HepG2 (cell line): ENCODE data around the gene BLVRA. TPM values are rescaled to one million over a fixed set of nuclear protein-coding genes. Genes with fewer than 3 reads are reported as not detected.

ENCODE experiments used
- ATF7 ChIP-seq, 2 experiments: fragments of 450-650 bp in 1 of 2; sonication (generic) in 1 of 2; formaldehyde crosslinking in 1 of 2; IDR thresholded peaks; 2 replicates each; pipeline versions ENCODE4 v1.4.0 to v1.6.1; 2016 to 2020; ENCODE audit warnings: antibody characterized with exemption in 1 of 2, mild to moderate bottlenecking in 1 of 2, missing genetic modification reagents in 1 of 2
- FOSL1 ChIP-seq: sonication (generic); formaldehyde crosslinking; IDR thresholded peaks from 2 replicates; pipeline ENCODE4 v1.9.0; 2021; ENCODE audit warnings: missing genetic modification reagents, borderline replicate concordance
- GATAD2A ChIP-seq: IDR thresholded peaks from 2 replicates; pipeline ENCODE4 v1.6.1; 2016
- MAFF ChIP-seq: IDR thresholded peaks from 2 replicates; pipeline ENCODE4 v1.6.1; 2011; ENCODE audit warnings: low read depth, low read length, improper control_type of control experiment
- SAP130 ChIP-seq: IDR thresholded peaks from 2 replicates; pipeline ENCODE4 v1.6.1; 2016; ENCODE audit warnings: low read depth
- SRSF1 ChIP-seq: fragments of 200-400 bp; formaldehyde crosslinking; optimal IDR thresholded peaks from 2 replicates; pipeline ENCODE3; 2017; ENCODE audit warnings: mild to moderate bottlenecking, low read depth, low read length, moderate library complexity
- YEATS4 ChIP-seq: sonication (generic); formaldehyde crosslinking; IDR thresholded peaks from 2 replicates; pipeline ENCODE4 v1.4.0; 2020; ENCODE audit warnings: missing genetic modification reagents, borderline replicate concordance
- ZNF138 ChIP-seq: sonication (generic); formaldehyde crosslinking; IDR thresholded peaks from 2 replicates; pipeline ENCODE4 v1.5.0; 2020; ENCODE audit warnings: mild to moderate bottlenecking, low read depth, missing genetic modification reagents
- ZNF562 ChIP-seq: sonication (generic); formaldehyde crosslinking; IDR thresholded peaks from 2 replicates; pipeline ENCODE4 v1.8.0; 2022; ENCODE audit warnings: missing genetic modification reagents, borderline replicate concordance
- polyA plus RNA-seq, 8 experiments: library from polyadenylated mRNA; depleted of rRNA in 3 of 8; stranded (reverse) in 7 of 8; unstranded in 1 of 8; fragments of >200 nt; fragmentation: Illumina TruSeq in 4 of 8; extraction: Trizol in 4 of 8; gene quantifications; 2 replicates each; pipeline versions ENCODE4 v1.2.1 to v1.2.3, GENCODE V29; 2011 to 2016; ENCODE audit warnings: low read depth in 4 of 8, missing spikeins in 1 of 8, mixed read lengths in 1 of 8; ENCODE audit not compliant: insufficient read depth in 1 of 8
- total RNA-seq, 5 experiments: library from RNA; depleted of rRNA; stranded (reverse); fragments of >200 nt; fragmentation: Illumina TruSeq; extraction: Trizol; gene quantifications; 2 replicates each; pipeline ENCODE4 v1.2.3, GENCODE V29; 2016; ENCODE audit warnings: low read depth in 1 of 5
- TF ChIP-seq, protein P1 (sequence below): sonication (generic); formaldehyde crosslinking; IDR thresholded peaks from 2 replicates; pipeline ENCODE4 v1.5.0; 2020; ENCODE audit warnings: missing genetic modification reagents
- TF ChIP-seq, protein P2 (sequence below): sonication (generic); formaldehyde crosslinking; IDR thresholded peaks from 2 replicates; pipeline ENCODE4 v1.8.0; 2022; ENCODE audit warnings: mild to moderate bottlenecking, missing genetic modification reagents
- TF ChIP-seq, protein P3 (sequence below): sonication (generic); formaldehyde crosslinking; IDR thresholded peaks from 2 replicates; pipeline ENCODE4 v1.5.0; 2020; ENCODE audit warnings: mild to moderate bottlenecking, missing genetic modification reagents
- TF ChIP-seq, protein P4 (sequence below): sonication (generic); formaldehyde crosslinking; IDR thresholded peaks from 2 replicates; pipeline ENCODE4 v1.8.1; 2023; ENCODE audit warnings: mild to moderate bottlenecking, missing genetic modification reagents, borderline replicate concordance
- TF ChIP-seq, protein P5 (sequence below): sonication (generic); formaldehyde crosslinking; conservative IDR thresholded peaks from 2 replicates; pipeline ENCODE4 v1.8.0; 2022; ENCODE audit warnings: low read depth, missing genetic modification reagents
- TF ChIP-seq, protein P6 (sequence below): IDR thresholded peaks from 2 replicates; pipeline ENCODE4 v1.6.1; 2018; ENCODE audit warnings: missing genetic modification reagents, mild to moderate bottlenecking, missing compliant biosample characterization
- TF ChIP-seq, protein P7 (sequence below): sonication (generic); formaldehyde crosslinking; IDR thresholded peaks from 2 replicates; pipeline ENCODE4 v1.9.0; 2021; ENCODE audit warnings: missing genetic modification reagents, mild to moderate bottlenecking, borderline replicate concordance
- TF ChIP-seq, protein P8 (sequence below): sonication (generic); formaldehyde crosslinking; IDR thresholded peaks from 2 replicates; pipeline ENCODE4 v1.4.0; 2020; ENCODE audit warnings: missing genetic modification reagents

Gene BLVRA
- total and polyA plus RNA-seq, 2 of the 13 experiments (the other 11 are each of a cell fraction or from before 2014, with no cell fraction given): 39.2 to 64.2 TPM

DNA sequence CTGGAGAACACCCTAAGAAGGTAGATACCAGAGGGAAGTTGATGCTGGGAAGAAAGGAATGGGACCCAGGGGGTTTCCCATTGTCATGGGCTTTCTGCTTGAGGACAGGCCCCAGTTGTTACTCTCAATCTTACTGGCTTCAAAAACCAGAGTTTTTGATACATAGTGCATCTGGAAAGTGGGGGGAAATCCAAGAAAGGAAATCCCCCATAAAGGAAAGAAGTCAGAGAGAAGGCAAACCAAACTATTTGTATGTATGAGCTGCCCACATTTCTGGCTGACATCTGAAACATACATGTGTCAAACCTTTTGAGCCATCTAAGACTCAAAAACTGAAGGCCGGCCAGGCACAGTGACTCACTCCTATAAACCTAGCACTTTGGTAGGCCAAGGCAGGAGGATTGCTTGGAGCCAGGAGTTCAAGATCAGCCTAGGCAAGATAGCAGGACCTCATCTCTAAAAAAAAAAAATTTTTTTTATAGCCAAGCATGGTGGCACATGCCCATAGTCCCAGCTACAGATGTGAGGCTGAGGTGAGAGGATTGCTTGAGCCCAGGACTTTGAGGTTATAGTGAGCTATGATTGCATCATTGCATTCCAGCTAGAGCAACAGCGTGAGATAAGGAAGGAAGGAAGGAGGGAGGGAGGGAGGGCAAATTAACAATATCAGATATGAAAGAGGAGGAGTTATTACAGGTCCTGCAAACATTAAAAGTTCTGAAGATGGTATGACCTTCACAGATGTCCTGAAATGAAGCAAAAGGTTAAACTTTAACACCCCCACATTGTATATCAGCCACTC lies 22.5 kb upstream of the BLVRA start (continued):
- TF ChIP-seq, protein P1, sequence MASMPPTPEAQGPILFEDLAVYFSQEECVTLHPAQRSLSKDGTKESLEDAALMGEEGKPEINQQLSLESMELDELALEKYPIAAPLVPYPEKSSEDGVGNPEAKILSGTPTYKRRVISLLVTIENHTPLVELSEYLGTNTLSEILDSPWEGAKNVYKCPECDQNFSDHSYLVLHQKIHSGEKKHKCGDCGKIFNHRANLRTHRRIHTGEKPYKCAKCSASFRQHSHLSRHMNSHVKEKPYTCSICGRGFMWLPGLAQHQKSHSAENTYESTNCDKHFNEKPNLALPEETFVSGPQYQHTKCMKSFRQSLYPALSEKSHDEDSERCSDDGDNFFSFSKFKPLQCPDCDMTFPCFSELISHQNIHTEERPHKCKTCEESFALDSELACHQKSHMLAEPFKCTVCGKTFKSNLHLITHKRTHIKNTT (CRISPR knock-in tag): no peak
- TF ChIP-seq ZNF562 (CRISPR knock-in tag): no peak
- TF ChIP-seq, protein P2, sequence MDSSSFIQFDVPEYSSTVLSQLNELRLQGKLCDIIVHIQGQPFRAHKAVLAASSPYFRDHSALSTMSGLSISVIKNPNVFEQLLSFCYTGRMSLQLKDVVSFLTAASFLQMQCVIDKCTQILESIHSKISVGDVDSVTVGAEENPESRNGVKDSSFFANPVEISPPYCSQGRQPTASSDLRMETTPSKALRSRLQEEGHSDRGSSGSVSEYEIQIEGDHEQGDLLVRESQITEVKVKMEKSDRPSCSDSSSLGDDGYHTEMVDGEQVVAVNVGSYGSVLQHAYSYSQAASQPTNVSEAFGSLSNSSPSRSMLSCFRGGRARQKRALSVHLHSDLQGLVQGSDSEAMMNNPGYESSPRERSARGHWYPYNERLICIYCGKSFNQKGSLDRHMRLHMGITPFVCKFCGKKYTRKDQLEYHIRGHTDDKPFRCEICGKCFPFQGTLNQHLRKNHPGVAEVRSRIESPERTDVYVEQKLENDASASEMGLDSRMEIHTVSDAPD (CRISPR knock-in tag): no peak
- TF ChIP-seq, protein P3, sequence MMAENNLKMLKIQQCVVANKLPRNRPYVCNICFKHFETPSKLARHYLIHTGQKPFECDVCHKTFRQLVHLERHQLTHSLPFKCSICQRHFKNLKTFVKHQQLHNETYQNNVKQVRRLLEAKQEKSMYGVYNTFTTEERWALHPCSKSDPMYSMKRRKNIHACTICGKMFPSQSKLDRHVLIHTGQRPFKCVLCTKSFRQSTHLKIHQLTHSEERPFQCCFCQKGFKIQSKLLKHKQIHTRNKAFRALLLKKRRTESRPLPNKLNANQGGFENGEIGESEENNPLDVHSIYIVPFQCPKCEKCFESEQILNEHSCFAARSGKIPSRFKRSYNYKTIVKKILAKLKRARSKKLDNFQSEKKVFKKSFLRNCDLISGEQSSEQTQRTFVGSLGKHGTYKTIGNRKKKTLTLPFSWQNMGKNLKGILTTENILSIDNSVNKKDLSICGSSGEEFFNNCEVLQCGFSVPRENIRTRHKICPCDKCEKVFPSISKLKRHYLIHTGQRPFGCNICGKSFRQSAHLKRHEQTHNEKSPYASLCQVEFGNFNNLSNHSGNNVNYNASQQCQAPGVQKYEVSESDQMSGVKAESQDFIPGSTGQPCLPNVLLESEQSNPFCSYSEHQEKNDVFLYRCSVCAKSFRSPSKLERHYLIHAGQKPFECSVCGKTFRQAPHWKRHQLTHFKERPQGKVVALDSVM: peak; percentile 59; the same call in 1 of the 2 replicates
- peak; percentile 31; the same call in 1 of the 2 replicates for TF ChIP-seq GATAD2A
- no peak for TF ChIP-seq FOSL1 (CRISPR knock-in tag)
- TF ChIP-seq, protein P4, sequence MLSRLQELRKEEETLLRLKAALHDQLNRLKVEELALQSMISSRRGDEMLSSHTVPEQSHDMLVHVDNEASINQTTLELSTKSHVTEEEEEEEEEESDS (CRISPR knock-in tag): no peak
- TF ChIP-seq SRSF1: no peak
- TF ChIP-seq, protein P5, sequence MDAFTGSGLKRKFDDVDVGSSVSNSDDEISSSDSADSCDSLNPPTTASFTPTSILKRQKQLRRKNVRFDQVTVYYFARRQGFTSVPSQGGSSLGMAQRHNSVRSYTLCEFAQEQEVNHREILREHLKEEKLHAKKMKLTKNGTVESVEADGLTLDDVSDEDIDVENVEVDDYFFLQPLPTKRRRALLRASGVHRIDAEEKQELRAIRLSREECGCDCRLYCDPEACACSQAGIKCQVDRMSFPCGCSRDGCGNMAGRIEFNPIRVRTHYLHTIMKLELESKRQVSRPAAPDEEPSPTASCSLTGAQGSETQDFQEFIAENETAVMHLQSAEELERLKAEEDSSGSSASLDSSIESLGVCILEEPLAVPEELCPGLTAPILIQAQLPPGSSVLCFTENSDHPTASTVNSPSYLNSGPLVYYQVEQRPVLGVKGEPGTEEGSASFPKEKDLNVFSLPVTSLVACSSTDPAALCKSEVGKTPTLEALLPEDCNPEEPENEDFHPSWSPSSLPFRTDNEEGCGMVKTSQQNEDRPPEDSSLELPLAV: no peak
- TF ChIP-seq, protein P6, sequence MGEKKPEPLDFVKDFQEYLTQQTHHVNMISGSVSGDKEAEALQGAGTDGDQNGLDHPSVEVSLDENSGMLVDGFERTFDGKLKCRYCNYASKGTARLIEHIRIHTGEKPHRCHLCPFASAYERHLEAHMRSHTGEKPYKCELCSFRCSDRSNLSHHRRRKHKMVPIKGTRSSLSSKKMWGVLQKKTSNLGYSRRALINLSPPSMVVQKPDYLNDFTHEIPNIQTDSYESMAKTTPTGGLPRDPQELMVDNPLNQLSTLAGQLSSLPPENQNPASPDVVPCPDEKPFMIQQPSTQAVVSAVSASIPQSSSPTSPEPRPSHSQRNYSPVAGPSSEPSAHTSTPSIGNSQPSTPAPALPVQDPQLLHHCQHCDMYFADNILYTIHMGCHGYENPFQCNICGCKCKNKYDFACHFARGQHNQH (CRISPR knock-in tag): peak; percentile 26; the same call in 1 of the 2 replicates
- TF ChIP-seq ATF7 (IDR thresholded peaks at IDR 0.05): peak; percentile 43; the same call in 1 of the 2 replicates
- no peak for TF ChIP-seq ATF7 (CRISPR knock-in tag; IDR thresholded peaks at IDR 0.05)
- no peak for TF ChIP-seq YEATS4 (CRISPR knock-in tag)
- no peak for TF ChIP-seq ZNF138
- TF ChIP-seq, protein P7, sequence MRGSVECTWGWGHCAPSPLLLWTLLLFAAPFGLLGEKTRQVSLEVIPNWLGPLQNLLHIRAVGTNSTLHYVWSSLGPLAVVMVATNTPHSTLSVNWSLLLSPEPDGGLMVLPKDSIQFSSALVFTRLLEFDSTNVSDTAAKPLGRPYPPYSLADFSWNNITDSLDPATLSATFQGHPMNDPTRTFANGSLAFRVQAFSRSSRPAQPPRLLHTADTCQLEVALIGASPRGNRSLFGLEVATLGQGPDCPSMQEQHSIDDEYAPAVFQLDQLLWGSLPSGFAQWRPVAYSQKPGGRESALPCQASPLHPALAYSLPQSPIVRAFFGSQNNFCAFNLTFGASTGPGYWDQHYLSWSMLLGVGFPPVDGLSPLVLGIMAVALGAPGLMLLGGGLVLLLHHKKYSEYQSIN (CRISPR knock-in tag): no peak
- peak; percentile 18; the same call in 1 of the 2 replicates for TF ChIP-seq SAP130 (CRISPR knock-in tag)
- TF ChIP-seq, protein P8, sequence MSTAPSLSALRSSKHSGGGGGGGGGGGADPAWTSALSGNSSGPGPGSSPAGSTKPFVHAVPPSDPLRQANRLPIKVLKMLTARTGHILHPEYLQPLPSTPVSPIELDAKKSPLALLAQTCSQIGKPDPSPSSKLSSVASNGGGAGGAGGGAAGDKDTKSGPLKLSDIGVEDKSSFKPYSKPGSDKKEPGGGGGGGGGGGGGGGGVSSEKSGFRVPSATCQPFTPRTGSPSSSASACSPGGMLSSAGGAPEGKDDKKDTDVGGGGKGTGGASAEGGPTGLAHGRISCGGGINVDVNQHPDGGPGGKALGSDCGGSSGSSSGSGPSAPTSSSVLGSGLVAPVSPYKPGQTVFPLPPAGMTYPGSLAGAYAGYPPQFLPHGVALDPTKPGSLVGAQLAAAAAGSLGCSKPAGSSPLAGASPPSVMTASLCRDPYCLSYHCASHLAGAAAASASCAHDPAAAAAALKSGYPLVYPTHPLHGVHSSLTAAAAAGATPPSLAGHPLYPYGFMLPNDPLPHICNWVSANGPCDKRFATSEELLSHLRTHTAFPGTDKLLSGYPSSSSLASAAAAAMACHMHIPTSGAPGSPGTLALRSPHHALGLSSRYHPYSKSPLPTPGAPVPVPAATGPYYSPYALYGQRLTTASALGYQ: no peak
- TF ChIP-seq MAFF: no peak
